Astrocyte (in vitro differentiated cells and primary cell): ENCODE measurements around the gene ZNF26. TPM values are rescaled to one million over a fixed set of nuclear protein-coding genes. Genes with fewer than 3 reads are reported as not detected.

ENCODE experiments used
- DNase-seq: peaks from one replicate; pipeline ENCODE4 v3.0.0-alpha.2; 2010; ENCODE audit warnings: low read depth
- FAIRE-seq: peaks from 2 replicates; lab custom pipeline; 2011; peaks lifted over from hg19 to GRCh38; lab: Jason Lieb, UNC
- H2AFZ ChIP-seq: 2 replicates; pipeline ENCODE4 v1.6.0; 2012; ENCODE audit warnings: low read depth, low read length, inconsistent platforms
- H3K27ac ChIP-seq: 2 replicates; pipeline ENCODE4 v1.5.1; 2011; ENCODE audit warnings: low read depth, low read length, inconsistent platforms
- H3K27me3 ChIP-seq: 2 replicates; pipeline ENCODE4 v1.6.0; 2011; ENCODE audit warnings: low read length, inconsistent platforms; ENCODE audit not compliant: insufficient read depth
- H3K36me3 ChIP-seq: 2 replicates; pipeline ENCODE4 v1.5.1; 2011; ENCODE audit warnings: low read length, inconsistent platforms; ENCODE audit not compliant: insufficient read depth
- H3K4me1 ChIP-seq: 2 replicates; pipeline ENCODE4 v1.5.1; 2011; ENCODE audit warnings: low read length, inconsistent platforms; ENCODE audit not compliant: insufficient read depth
- H3K4me2 ChIP-seq: 2 replicates; pipeline ENCODE4 v1.6.0; 2012; ENCODE audit warnings: low read length, inconsistent platforms
- H3K4me3 ChIP-seq: 2 replicates; pipeline ENCODE4 v1.5.1; 2011; ENCODE audit warnings: low read depth, mild to moderate bottlenecking, low read length, inconsistent platforms; ENCODE audit not compliant: insufficient read depth
- H3K79me2 ChIP-seq: 2 replicates; pipeline ENCODE4 v1.6.0; 2012; ENCODE audit warnings: mild to moderate bottlenecking, low read length, inconsistent platforms; ENCODE audit not compliant: insufficient read depth
- H3K9ac ChIP-seq: 2 replicates; pipeline ENCODE4 v1.6.0; 2012; ENCODE audit warnings: mild to moderate bottlenecking, low read length, inconsistent platforms
- H3K9me3 ChIP-seq: 2 replicates; pipeline ENCODE4 v1.5.1; 2012; ENCODE audit warnings: low read depth, mild to moderate bottlenecking, low read length, inconsistent platforms; ENCODE audit not compliant: insufficient read depth
- H4K20me1 ChIP-seq: 2 replicates; pipeline ENCODE4 v1.6.0; 2012; ENCODE audit warnings: low read length, inconsistent platforms; ENCODE audit not compliant: insufficient read depth
- H3K27ac Mint-ChIP-seq: one replicate; pipeline ENCODE4 v1.8.0; 2021; ENCODE audit warnings: mild to moderate bottlenecking, mixed read lengths; ENCODE audit not compliant: unreplicated experiment
- H3K27me3 Mint-ChIP-seq: one replicate; pipeline ENCODE4 v1.8.0; 2021; ENCODE audit warnings: low read depth, mixed read lengths; ENCODE audit not compliant: unreplicated experiment
- H3K36me3 Mint-ChIP-seq: one replicate; pipeline ENCODE4 v1.8.0; 2021; ENCODE audit warnings: low read depth, mixed read lengths; ENCODE audit not compliant: unreplicated experiment
- H3K4me1 Mint-ChIP-seq: one replicate; pipeline ENCODE4 v1.8.0; 2021; ENCODE audit warnings: low read depth, mixed read lengths; ENCODE audit not compliant: unreplicated experiment
- H3K4me3 Mint-ChIP-seq: one replicate; pipeline ENCODE4 v1.8.0; 2021; ENCODE audit warnings: mild to moderate bottlenecking, moderate library complexity, mixed read lengths; ENCODE audit not compliant: unreplicated experiment
- H3K9me3 Mint-ChIP-seq: one replicate; pipeline ENCODE4 v1.8.0; 2021; ENCODE audit warnings: mild to moderate bottlenecking, mixed read lengths; ENCODE audit not compliant: unreplicated experiment
- CTCF ChIP-seq: IDR thresholded peaks from 2 replicates; pipeline ENCODE4 v1.5.1; 2011; ENCODE audit warnings: low read depth, mild to moderate bottlenecking, inconsistent platforms, low read length, moderate library complexity; ENCODE audit not compliant: insufficient read depth
- EZH2 ChIP-seq: IDR thresholded peaks from 2 replicates; pipeline ENCODE4 v1.6.1; 2012; ENCODE audit warnings: mild to moderate bottlenecking, low read length, inconsistent platforms; ENCODE audit not compliant: insufficient read depth
- total RNA-seq: library from RNA; stranded (reverse); gene quantifications from 2 replicates; pipeline ENCODE4 v1.2.1, GENCODE V29; 2021

The ZNF26 gene
- total RNA-seq, 1 donor from 2014 or later: 11.7 TPM

DNA sequence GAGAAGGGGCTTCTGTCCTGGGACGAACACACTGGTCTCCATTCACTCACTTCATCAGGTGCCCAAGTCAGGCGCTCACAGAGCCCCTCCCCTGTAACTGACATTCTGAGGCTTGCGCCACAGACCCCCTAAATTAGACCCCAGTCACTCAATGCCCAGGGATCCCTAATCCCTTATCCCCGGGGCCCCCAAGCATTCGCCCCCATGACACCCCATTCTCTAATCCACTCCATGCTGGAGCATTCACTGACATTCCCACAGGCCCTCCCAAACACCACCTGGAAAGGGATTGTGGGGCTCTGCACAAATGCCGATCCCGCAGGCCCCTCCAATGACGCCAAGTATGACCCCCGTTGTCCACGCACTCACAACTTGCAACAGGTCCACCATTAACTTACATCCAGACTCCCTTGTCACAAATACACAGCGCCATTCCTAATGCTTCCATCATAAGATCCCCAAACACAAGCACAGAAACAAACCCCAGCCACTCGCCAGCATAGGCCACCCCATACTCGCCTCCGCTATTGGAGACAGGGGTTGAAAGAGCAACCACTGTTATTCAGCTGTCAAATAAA lies 31.6 kb upstream of the ZNF26 start:
- H3K27ac Mint-ChIP-seq: peak overlapping the region; percentile 78
- peak overlapping the region; percentile 96 for H3K4me2 ChIP-seq
- H3K4me1 ChIP-seq: peaks cover 12% of the 10 kb centered on the region
- H3K4me3 Mint-ChIP-seq: peak overlapping the region; percentile 89
- peak overlapping the region; percentile 74 for H3K27ac ChIP-seq
- DNase-seq (no peak), FAIRE-seq (no peak)
- H3K27me3 Mint-ChIP-seq: no peaks in the 10 kb centered on the region
- no peaks in the 10 kb centered on the region for H3K36me3 ChIP-seq
- H3K36me3 Mint-ChIP-seq: peaks cover 26% of the 10 kb centered on the region
- H3K4me3 ChIP-seq: peak overlapping the region; percentile 82
- H3K4me1 Mint-ChIP-seq: peaks cover 8% of the 10 kb centered on the region
- no peaks in the 10 kb centered on the region for H3K27me3 ChIP-seq
- H3K79me2 ChIP-seq: peaks cover 65% of the 10 kb centered on the region
- peaks cover 34% of the 10 kb centered on the region for H4K20me1 ChIP-seq
- no peak overlapping the region for H2AFZ ChIP-seq
- H3K9ac ChIP-seq: peak overlapping the region; percentile 89
- peaks cover 23% of the 10 kb centered on the region for H3K9me3 ChIP-seq
- peaks cover 28% of the 10 kb centered on the region for H3K9me3 Mint-ChIP-seq
- TF ChIP-seq CTCF (no peak), EZH2 (no peak)

- Histone ChIP-seq H3K9me3 (peaks cover 16% of the 10 kb centered on the region), H3K27me3 (no peaks in the 10 kb centered on the region), H3K4me3 (peak overlapping the region; percentile 82), H3K4me1 (peaks cover 12% of the 10 kb centered on the region), H3K4me2 (peak overlapping the region; percentile 96), H3K36me3 (no peaks in the 10 kb centered on the region), H3K79me2 (peaks cover 58% of the 10 kb centered on the region), H4K20me1 (peaks cover 28% of the 10 kb centered on the region), H3K27ac (peak overlapping the region; percentile 74), H3K9ac (peak overlapping the region; percentile 89), H2AFZ (peak overlapping the region; percentile 70)
- Mint-ChIP-seq H3K27ac (peak overlapping the region; percentile 78), H3K9me3 (peaks cover 27% of the 10 kb centered on the region), H3K4me1 (peaks cover 8% of the 10 kb centered on the region), H3K27me3 (no peaks in the 10 kb centered on the region), H3K4me3 (peak overlapping the region; percentile 89), H3K36me3 (peaks cover 24% of the 10 kb centered on the region)
- no peak for FAIRE-seq
- DNase-seq: peak; percentile 63
- no peak for TF ChIP-seq CTCF
- TF ChIP-seq EZH2: no peak
These were observed 30.8 kb upstream of the ZNF26 start for GRCh38 chr12:132955094-132956010.
